Transverse colon (tissue), 4 donors: ENCODE data around the gene SELENOV.

Source experiments
- EP300 ChIP-seq: sonication (generic); formaldehyde crosslinking; IDR thresholded peaks from one replicate; pipeline ENCODE4 v1.6.1; 2017; ENCODE audit warnings: antibody characterized with exemption, low read depth
- POLR2A ChIP-seq: fragments of 450-650 bp; IDR thresholded peaks from one replicate; pipeline ENCODE4 v1.6.1; 2016; ENCODE audit warnings: antibody characterized with exemption, mild to moderate bottlenecking, moderate library complexity
- POLR2AphosphoS5 ChIP-seq, 3 donors: sonication (generic); formaldehyde crosslinking; IDR thresholded peaks; one replicate each; pipeline ENCODE4 v1.6.1; 2016; ENCODE audit warnings: antibody characterized with exemption in 3 of 3
- TF ChIP-seq, protein P1 (sequence below), 5 experiments: fragments of 200-600 bp in 3 of 5; fragments of 450-650 bp in 2 of 5; sonication (generic) in 3 of 5; IDR thresholded peaks; 1 replicate in 2 of 5; 2 replicates in 3 of 5; pipeline ENCODE4 v1.5.1; 2016 to 2017; ENCODE audit warnings: antibody characterized with exemption in 5 of 5, inconsistent platforms in 3 of 5, mild to moderate bottlenecking in 2 of 5, moderate library complexity in 1 of 5

- TF ChIP-seq, protein P1, sequence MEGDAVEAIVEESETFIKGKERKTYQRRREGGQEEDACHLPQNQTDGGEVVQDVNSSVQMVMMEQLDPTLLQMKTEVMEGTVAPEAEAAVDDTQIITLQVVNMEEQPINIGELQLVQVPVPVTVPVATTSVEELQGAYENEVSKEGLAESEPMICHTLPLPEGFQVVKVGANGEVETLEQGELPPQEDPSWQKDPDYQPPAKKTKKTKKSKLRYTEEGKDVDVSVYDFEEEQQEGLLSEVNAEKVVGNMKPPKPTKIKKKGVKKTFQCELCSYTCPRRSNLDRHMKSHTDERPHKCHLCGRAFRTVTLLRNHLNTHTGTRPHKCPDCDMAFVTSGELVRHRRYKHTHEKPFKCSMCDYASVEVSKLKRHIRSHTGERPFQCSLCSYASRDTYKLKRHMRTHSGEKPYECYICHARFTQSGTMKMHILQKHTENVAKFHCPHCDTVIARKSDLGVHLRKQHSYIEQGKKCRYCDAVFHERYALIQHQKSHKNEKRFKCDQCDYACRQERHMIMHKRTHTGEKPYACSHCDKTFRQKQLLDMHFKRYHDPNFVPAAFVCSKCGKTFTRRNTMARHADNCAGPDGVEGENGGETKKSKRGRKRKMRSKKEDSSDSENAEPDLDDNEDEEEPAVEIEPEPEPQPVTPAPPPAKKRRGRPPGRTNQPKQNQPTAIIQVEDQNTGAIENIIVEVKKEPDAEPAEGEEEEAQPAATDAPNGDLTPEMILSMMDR (IDR thresholded peaks at IDR 0.05): no peak
- TF ChIP-seq POLR2A (no peak), EP300 (no peak), POLR2AphosphoS5 (IDR thresholded peaks at IDR 0.05) (no peak)
Measured at GRCh38 chr19:39525205-39525604, 10.3 kb downstream of the SELENOV start.
